PFSK-1 (cell line): ENCODE data around the gene EXOC6B.

ENCODE experiments used
- POLR2AphosphoS5 ChIP-seq: IDR thresholded peaks from 2 replicates; pipeline ENCODE4 v1.6.1; 2012; ENCODE audit warnings: low read depth, mild to moderate bottlenecking, control low read depth, low read length, moderate library complexity
- REST ChIP-seq, 2 experiments: IDR thresholded peaks; 2 replicates each; pipeline versions ENCODE4 v1.6.1 to v1.8.0; 2011 to 2012; ENCODE audit warnings: low read depth in 2 of 2, low read length in 2 of 2, control low read depth in 1 of 2, inconsistent platforms in 1 of 2, mild to moderate bottlenecking in 1 of 2, moderate library complexity in 1 of 2; ENCODE audit not compliant: insufficient read depth in 1 of 2

- no peak for TF ChIP-seq POLR2AphosphoS5
- TF ChIP-seq REST (IDR thresholded peaks at IDR 0.05; ENCODE audit: insufficient read depth in 1 of 2, low read depth in 2 of 2, low read length in 2 of 2) = no peak
Measured at GRCh38 chr2:72361042-72361441, 464.8 kb downstream of the EXOC6B start.
